OCI-M2 (cell line): ENCODE measurements around the gene PTPRO.

ENCODE experiments used
- DNase-seq: peaks from one replicate; lab custom pipeline; 2025; ENCODE audit not compliant: unreplicated experiment; lab: John Stamatoyannopoulos, UW

The PTPRO gene

GRCh38 chr12:15443611-15444010 is 121.3 kb downstream of the PTPRO start:
- DNase-seq = no peak

- no peak for DNase-seq
Observed at GRCh38 chr12:15444523-15444922, 122.2 kb downstream of the PTPRO start.

GRCh38 chr12:15446807-15447206 is 124.5 kb downstream of the PTPRO start:
- no peak for DNase-seq

- DNase-seq = no peak
Observed at GRCh38 chr12:15453613-15454012, 131.3 kb downstream of the PTPRO start.

- no peak for DNase-seq
Observed at GRCh38 chr12:15458008-15458407, 135.7 kb downstream of the PTPRO start.

- no peak for DNase-seq
Observed at GRCh38 chr12:15468911-15469310, 146.6 kb downstream of the PTPRO start.

- DNase-seq = no peak
Observed at GRCh38 chr12:15469356-15469755, 147.0 kb downstream of the PTPRO start.

- no peak for DNase-seq
Observed at GRCh38 chr12:15472036-15472435, 149.7 kb downstream of the PTPRO start.

GRCh38 chr12:15474766-15475165 is 152.5 kb downstream of the PTPRO start:
- no peak for DNase-seq

GRCh38 chr12:15477761-15478160 is 155.5 kb downstream of the PTPRO start:
- DNase-seq = no peak

GRCh38 chr12:15481846-15482245 is 159.5 kb downstream of the PTPRO start:
- no peak for DNase-seq

GRCh38 chr12:15485466-15485865 is 163.2 kb downstream of the PTPRO start:
- no peak for DNase-seq

- DNase-seq = no peak
Observed at GRCh38 chr12:15486859-15487258, 164.6 kb downstream of the PTPRO start.

- no peak for DNase-seq
Observed at GRCh38 chr12:15488481-15488880, 166.2 kb downstream of the PTPRO start.

- DNase-seq = no peak
Observed at GRCh38 chr12:15494329-15495046, 172.2 kb downstream of the PTPRO start.

GRCh38 chr12:15495746-15496145 is 173.4 kb downstream of the PTPRO start:
- no peak for DNase-seq

GRCh38 chr12:15496738-15497137 is 174.4 kb downstream of the PTPRO start:
- no peak for DNase-seq

- no peak for DNase-seq
Observed at GRCh38 chr12:15497671-15498292, 175.5 kb downstream of the PTPRO start.

GRCh38 chr12:15502211-15502610 is 179.9 kb downstream of the PTPRO start:
- no peak for DNase-seq

- DNase-seq = no peak
Observed at GRCh38 chr12:15505616-15506015, 183.3 kb downstream of the PTPRO start.

GRCh38 chr12:15515010-15515409 is 192.7 kb downstream of the PTPRO start:
- DNase-seq = no peak

GRCh38 chr12:15520083-15520482 is 197.8 kb downstream of the PTPRO start:
- no peak for DNase-seq

- DNase-seq = no peak
Observed at GRCh38 chr12:15520844-15521243, 198.5 kb downstream of the PTPRO start.
